Myocyte (in vitro differentiated cells): ENCODE results near the gene SHANK3. TPM values are rescaled to one million over a fixed set of nuclear protein-coding genes. Genes with fewer than 3 reads are reported as not detected.

Source experiments
- DNase-seq: peaks from one replicate; pipeline ENCODE4 v3.0.0-alpha.2; 2012; ENCODE audit warnings: low read depth
- total RNA-seq: library from RNA; depleted of rRNA; stranded (reverse); fragments of >200 nt; gene quantifications from 2 replicates; pipeline ENCODE4 v1.2.3, GENCODE V29; 2014

The SHANK3 gene
- total RNA-seq, 1 donor from 2014 or later = 0.32 TPM

DNA sequence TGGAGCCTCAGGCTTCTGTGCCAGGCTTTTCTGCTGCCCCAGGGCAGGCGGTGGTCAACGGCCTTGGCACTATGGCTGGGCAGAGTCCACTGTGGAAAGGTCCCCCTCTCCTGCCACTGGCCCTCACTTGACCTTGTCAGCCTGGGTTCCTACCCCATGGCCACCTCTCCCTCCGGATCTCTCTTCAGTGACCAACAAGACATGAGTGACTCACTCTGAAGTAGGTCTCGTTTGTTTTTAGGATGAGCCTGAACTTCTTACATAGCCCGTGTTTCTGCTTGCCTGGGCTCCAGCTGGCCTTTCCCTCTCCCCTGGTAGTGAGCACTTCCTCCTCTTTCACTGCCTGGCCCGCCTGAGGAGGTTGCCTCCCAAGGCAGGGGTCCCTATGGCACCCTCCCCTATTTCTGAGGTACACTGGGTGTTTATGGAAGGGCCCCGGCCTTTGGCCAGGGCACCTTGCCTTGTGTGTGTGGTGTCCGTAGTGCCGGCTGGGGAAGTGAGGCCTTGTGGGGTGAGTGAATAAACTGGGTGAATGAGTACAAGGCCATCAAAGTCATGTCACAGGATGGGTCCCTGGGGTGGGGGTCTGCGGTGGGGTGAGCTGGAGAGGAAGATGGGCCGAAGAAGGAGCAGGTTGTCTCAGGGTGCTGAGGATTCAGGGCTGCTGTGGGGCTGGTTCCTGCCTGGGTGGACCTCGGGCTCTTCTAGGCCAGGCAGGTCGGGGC is 5.0 kb downstream of the SHANK3 start:
- DNase-seq = no peak

DNA sequence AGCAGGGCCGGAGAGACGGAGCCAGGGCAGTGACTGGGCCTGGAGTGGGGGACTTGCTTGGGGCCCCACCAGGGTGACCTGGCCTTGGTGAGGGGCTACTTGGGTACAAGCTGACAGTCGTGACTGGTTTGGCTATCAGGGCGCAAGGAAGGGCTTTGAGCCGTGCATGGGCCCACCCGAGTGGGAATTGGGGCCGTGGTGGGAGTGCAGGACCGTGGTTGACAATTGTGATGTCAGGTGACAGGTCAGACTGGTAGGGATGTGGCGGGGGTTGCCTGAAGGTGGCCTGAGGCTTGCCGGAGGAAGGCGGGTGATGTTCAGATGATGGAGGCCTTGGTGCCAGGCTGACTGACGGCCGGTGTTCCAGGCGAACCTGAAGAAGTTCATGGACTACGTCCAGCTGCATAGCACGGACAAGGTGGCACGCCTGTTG is 5.6 kb downstream of the SHANK3 start:
- no peak for DNase-seq

DNA sequence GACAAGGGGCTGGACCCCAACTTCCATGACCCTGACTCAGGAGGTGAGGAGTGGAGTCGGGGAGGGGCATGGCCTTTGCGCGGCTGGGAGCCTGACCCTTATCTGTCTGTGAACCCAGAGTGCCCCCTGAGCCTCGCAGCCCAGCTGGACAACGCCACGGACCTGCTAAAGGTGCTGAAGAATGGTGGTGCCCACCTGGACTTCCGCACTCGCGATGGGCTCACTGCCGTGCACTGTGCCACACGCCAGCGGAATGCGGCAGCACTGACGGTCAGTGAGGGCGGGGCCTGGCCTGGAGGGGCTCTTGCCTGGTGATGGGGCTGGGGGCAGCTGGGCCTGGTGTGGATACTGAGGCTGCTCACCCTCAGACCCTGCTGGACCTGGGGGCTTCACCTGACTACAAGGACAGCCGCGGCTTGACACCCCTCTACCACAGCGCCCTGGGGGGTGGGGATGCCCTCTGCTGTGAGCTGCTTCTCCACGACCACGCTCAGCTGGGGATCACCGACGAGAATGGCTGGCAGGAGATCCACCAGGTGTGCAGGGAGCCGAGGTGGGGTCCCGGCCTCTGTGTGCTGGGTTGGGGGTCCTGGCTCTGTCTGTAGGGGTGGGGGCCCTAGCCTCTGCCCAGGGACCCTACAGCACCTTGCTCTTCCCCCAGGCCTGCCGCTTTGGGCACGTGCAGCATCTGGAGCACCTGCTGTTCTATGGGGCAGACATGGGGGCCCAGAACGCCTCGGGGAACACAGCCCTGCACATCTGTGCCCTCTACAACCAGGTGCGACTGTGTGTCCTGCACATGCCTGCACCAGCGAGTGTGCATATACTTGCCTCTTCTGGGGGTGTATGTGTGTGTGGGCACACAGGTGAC is 6.3 kb downstream of the SHANK3 start:
- DNase-seq = no peak

DNA sequence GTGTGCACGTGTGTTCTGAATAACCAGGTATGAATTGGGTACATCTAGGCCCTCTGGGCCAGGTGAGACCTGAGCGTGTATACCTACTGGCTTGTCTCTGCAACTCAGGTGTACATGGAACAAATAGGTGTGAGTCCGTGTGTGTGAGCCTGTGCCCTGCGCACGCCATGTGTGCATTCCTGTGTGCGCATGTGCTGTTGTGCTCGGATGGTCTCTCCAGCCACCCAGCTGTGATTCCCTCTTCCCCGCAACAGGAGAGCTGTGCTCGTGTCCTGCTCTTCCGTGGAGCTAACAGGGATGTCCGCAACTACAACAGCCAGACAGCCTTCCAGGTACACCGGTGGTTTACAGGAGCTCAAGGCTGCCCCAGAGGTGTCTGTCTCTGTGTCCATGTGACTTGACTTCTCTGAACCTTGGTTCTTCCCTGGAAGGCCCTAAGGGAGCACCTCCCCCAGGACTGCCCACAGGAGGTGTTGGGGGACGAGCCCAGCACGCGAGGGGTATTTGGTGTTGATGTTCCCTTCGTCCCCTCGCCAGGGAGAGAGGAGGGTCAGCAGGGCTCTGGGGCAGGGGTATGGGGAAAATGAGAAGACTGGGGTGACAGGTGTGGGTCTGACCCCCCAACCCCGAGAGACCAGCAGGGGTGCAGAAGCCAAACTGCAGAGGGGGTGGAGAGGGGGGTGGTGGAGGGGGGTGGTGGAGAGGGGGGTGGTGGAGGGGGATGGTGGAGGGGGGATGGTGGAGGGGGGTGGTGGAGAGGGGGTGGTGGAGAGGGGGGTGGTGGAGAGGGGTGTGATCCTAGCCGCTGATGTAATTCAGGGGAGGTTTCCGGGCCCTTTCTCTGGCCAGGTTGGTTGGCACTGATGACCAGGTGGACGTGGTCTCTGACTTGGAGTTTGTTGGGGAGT is 10.7 kb downstream of the SHANK3 start:
- DNase-seq = no peak

DNA sequence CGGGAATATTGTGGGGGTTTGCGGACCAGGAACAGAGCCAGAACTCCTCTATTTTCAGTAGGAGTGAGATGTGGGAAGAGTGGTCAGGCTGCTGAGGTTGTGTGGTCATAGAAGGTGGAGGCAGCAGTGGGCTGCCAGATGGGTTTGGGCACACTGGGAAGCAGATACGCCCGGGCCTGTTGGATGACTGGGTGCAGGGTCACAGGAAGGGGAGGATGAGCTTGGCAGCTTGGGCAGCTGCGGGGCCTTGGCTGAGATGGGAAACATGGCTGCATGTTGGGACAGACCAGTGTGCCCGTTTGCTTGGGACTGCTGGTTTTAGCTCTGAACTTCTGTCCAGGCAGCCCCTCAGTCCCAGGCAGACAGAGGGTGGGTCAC is 11.4 kb downstream of the SHANK3 start:
- peak; percentile 60 for DNase-seq

DNA sequence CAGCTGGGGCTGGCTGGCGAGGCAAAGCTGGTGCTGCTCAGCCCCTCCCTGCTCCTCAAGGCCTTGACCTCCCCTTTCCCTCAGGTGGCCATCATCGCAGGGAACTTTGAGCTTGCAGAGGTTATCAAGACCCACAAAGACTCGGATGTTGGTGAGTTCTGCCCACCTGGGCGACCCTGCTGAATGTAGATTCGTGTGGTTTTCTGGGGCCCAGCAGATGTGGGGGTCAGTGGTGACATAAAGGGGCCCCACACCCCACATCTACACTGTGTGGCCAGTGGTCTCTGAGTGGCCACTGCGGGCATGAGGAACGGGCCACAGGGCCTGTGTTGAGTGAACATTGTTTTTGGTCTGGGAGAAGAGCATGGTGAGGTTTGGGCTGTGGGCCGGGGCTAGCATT is 11.9 kb downstream of the SHANK3 start:
- DNase-seq = no peak

DNA sequence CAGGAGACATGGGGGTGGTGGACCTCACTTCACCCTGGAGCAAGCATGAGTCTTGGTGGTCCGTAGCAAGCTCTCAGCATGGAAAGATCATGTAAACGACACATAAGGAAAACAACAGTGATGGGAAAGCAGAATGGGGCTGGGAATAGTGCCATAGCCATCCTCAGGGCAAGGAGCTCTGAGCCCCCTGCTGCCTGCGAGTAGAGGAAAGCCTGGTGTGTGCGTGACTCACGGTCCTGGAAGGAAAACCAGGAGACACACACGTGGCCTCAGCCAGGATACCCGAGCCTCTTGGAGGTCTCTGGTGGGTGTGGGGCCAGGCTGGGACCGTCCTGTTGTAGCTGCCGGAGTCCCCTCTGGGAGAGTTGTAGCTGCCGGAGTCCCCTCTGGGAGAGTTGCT is 12.4 kb downstream of the SHANK3 start:
- peak; percentile 41 for DNase-seq

DNA sequence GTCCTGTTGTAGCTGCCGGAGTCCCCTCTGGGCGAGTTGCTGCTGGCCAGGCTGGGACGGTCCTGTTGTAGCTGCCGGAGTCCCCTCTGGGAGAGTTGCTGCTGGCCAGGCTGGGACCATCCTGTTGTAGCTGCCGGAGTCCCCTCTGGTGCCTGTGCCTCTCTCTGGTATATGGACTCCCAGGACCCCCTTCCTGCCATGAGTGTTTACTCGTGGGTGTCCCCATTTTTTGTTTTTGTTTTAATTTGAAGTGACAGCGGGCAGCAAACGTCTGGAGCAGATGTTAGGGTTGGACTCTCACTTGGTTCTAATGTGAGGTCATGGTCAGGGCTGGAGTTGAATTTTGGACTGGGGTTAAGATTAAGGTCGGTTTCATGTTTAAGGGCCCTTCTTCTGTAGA is 14.2 kb downstream of the SHANK3 start:
- DNase-seq = no peak

DNA sequence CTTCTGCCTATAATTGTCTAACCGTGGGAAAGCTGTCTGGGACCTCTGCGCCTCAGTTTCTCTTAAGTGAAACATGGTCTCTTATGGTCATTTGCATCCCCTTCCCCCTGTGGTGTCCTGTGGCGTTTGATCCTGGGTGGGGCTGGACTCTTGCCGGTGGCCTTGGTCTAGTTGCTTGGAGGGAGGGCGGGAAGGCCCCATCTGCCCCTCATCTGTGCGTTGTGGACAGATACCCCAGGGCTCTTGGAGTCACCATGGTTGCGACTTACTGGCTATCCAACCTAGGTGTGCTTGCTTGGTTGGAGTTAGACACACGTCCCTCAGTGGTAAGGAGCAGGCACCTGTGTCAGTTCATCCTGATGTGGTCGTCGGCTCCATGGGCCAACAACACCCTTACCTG is 15.2 kb downstream of the SHANK3 start:
- no peak for DNase-seq

DNA sequence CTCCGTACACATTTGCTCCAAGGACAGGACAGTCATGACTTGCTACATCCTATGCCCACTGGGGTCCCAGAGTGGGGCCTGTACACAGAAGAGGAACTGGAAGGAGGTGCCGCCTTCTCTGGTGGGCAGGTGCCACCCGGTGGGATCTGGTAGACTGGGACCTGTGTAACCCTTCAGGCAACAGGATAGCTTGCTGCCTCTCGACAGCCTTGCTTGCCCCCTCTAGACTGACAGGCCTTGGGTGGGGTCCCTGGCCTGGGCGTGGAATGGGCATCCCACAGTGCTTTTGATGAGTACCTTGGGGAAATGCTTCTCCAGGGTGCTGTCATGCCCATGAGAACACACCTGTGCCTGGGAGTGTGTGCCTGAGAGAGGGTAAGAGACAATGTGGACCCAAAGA is 15.8 kb downstream of the SHANK3 start:
- DNase-seq = no peak

DNA sequence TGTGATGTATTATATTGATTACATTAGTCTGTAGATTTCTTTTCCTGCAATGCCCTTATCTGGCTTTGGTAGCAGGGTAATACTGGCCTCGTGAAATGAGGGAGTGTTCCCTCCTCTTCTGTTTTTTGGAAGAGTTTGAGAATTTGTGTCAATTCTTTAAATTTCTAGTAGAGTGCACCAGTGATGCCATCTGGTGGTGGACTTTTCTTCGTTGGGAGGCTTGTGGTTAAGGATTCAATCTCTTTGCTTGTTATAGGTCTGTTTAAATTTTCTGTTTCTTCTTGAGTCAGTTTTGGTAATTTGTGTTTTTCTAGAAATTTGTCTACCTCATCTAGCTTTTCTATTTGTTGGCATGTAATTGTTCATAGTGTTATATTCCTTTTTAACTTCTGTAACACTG is 18.9 kb downstream of the SHANK3 start:
- peak; percentile 37 for DNase-seq

DNA sequence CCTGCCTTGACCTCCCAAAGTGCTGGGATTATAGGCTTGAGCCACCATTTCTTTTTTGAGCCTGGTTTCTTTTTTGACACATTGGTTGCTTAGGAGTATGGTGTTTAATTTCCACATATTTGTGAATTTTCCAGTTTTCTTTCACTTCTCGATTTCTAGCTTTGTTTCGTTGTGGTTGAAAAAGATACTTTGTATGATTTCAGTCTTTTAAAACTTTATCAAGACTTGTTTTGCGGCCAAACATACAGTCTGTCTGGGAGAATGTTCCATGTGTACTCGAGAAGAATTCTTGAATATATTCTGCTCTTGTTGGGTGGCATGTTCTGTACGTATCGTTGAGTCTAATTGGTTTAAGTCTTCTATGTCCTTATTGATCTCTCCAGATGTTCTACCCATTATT is 20.8 kb downstream of the SHANK3 start:
- DNase-seq = no peak

DNA sequence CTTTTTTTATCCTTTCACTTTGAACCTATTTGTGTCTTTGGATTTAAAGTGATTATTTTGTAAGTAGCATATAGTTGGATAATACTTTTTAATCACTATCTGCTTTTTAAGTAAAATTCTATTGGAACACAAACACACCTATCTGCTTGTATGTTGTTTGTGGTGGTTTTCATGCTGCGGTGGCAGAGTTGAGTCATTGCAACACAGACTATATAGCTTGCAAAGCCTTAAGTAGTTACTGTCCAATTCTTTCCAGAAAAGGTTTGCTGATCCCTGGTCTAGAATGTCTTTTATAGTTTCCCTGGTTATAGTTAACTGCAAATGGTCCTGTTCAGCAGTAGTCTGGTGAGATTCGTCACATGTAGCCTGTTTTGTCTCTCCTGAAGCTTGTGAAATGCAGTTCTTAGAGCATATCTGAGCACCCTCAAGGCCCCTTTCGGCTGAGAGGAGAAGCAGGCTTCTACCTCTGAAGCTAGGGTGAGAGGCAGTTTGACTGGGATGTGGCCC is 21.5 kb downstream of the SHANK3 start:
- DNase-seq = no peak

DNA sequence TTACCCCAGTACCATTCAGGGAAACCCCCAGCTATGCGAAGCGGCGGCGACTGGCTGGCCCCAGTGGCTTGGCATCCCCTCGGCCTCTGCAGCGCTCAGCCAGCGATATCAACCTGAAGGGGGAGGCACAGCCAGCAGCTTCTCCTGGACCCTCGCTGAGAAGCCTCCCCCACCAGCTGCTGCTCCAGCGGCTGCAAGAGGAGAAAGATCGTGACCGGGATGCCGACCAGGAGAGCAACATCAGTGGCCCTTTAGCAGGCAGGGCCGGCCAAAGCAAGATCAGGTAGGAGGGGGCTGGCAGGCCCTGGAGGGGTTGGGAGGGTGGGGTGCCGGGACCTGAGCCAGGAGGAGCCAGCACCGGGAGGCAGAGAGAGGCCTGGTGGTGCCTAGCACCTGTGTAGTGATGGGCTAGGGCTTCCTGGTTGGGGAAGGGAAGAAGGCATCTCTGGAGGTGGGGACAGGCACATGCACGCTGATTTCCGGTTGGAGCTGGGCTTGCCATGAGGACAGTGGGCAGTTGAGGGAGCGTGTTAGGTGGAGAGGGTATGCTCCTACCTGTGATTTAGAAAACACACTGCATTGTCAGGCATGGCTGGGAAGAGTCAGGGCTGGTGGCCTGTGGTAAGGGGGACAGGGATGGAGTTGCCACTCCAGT is 22.3 kb downstream of the SHANK3 start:
- DNase-seq = no peak

DNA sequence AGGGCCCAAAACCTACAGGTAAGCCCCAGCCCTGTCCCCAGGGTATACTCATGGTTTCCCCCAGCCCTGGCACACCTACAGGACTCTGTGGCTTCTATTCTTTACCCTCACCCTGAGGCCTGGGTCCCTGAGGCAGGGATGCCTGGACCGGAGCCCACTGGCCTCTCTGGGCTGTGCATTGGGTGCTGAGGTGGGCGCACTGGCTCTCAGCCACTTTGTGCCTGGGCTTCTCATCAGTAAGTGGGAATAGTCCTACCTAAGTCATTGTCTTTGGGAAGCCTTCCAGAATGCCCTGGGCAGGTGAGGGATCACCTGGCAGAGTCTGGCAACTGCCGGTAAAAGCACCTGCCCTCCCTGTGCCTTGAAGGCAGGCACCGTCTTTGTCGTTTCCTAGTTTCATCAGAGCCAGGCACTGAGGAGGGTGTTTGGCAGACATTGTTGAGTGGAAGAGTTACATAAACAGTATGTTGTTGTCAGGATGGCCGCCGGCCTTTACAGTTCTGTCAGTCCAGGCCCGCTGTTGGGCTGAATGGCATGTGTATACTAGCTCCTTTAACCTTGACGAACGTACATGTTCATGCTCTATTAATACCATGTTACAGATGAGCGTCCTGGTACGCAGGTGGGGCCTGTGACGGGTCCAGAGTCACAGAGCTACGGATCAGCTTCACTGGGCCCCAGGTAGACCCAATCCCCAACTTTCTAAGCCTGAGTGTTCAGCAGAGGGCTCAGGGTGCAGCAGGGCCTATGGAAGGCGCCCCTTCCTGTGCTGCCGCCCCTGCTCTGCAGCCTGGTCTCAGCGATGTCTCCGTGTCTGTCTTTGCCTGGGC is 23.0 kb downstream of the SHANK3 start:
- no peak for DNase-seq

DNA sequence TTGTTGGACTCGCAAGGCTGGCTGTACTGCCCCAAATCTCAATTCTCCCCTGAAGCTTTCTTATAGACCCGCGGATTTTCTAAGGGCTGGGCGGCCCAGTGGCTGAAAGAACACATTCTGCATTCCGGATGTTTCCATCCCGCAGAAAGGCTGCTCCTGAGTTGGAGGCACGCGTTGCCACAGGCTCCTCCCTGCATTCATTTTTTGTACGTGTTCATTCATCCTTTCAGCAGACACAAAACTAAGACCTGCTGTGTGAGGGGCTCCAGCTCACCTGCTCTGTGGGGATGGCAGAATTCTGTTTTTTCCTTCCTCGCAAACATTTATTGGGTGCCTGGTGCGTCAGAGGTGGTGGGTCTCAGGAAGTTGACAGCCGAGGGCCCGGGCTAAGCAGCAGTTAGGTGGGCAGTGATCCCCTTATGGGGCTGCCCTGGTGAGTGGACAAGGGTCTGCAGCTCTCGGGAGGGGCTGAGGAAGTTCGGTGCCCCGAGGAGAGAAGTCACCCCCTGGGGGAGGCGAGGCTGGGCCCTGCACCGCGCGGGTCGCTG is 23.7 kb downstream of the SHANK3 start:
- no peak for DNase-seq

DNA sequence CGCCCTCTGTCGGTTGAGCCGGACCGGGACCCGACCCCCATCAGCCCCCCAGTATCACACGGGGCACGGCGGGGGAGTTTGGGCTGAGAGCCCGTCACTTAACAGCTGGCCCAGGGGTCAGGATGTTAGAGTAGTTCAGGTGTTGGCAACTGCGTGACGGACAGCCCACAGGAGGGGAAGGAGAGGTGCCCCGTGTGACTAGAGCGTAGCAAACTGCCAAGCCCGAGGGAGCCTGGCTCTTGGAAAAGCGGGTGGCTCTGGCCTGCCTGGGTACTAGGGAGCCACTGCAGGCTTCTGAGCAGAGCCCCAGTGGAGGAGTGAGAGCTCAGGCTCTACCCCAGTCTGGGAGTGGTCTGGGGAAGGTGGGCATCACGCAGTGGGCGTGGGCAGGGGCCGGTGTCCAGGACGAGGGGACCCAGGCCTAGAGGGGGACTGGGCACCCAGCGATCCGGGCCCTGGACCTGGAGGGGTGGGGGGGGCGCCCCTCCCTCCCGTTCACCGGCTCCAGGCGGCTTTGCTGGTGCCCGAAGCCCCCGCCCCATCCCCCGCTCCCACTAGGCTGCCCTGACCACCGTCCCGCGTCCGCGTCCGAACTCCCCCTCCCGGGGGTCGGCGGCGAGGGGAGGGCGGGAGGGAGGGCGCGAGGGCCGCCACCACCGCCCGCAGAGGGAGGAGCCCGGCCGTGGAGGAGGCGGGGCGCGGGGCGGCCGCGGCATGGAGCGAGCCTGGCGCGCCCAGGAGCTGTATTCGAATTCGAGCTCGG is 24.4 kb downstream of the SHANK3 start:
- DNase-seq = no peak

DNA sequence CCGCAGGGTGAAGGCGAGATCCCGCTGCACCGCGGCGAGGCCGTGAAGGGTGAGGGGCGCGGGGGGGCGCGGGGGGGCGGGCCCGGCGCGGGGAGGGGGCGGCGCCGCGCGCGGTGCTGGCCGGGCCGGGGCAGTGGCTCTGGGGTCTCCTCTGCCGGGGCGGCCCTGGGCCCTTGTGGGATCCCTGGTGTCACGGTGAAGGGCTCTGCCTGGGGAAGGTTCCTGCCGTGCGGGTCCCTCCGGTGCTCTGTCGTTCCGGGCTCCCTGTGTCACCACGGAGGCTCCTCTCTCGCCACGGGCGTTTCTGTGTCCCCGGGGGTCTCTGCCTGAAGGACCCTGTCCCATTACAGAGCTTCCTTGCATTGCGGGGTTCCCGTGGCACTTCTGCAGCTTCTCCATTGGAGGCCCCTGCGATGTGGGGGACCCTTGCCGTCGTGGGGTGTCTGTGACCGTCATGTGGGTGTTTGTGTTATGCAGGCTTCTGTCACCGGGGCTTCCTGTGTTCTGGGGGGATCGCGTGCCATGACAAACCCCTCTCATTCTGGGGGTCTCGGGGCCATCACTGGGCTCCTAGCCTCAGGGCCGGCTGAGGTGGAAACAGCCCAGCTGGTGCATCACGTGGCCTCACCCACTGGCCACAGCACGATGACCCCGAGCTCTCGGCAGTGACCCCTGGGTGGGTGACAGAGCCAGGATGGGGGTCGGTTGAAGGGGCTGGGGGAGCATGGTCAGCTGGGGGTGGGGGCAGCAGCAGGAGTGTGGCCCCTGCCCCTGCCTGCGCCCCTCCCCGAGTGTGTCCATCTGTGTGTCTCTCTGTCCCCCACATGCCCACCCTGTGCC is 25.3 kb downstream of the SHANK3 start:
- DNase-seq = no peak
